ENCODE measurements around the gene GDF2.

GDF2 gene

GRCh38 chr10:47364366-47364765 lies 42.1 kb downstream of the GDF2 start:
- H3K79me2 ChIP-seq (ENCODE audit: control insufficient read depth, insufficient read depth, low read length, poor library complexity): peaks cover 1% of the 10 kb centered on the region
- H3K9me3 ChIP-seq (ENCODE audit: insufficient read depth, low read depth, low read length): no peaks in the 10 kb centered on the region
- H3K4me1 ChIP-seq (ENCODE audit: control insufficient read depth in 1 of 2, insufficient read depth in 2 of 2, low read length in 2 of 2): peaks cover 0 to 3% of the 10 kb centered on the region in 2 experiments
- no peak overlapping the region for H3K4ac ChIP-seq (ENCODE audit: low read depth, low read length)
- H2BK12ac ChIP-seq (ENCODE audit: low read length): no peak overlapping the region
- no peak overlapping the region for H3K27ac ChIP-seq (ENCODE audit: low read depth, low read length)
- H2AK5ac ChIP-seq (ENCODE audit: low read length): no peak overlapping the region
- no CpG with 5 or more reads among the region's 4 CpGs for WGBS (ENCODE audit: extremely low coverage, insufficient coverage, insufficient read length)
- H2BK5ac ChIP-seq (ENCODE audit: low read depth, low read length, poor library complexity): no peak overlapping the region
- no peak overlapping the region for H3K4me2 ChIP-seq (ENCODE audit: low read length)
- no peaks in the 10 kb centered on the region for H3K79me1 ChIP-seq (ENCODE audit: low read length)
- no peak overlapping the region for H3K9ac ChIP-seq (ENCODE audit: low read length)
- H3K18ac ChIP-seq (ENCODE audit: low read length): no peak overlapping the region
- no peak overlapping the region for H4K8ac ChIP-seq (ENCODE audit: low read depth, low read length)
- no peak for DNase-seq
- no peak overlapping the region for H3K14ac ChIP-seq (ENCODE audit: low read length)
- no peak overlapping the region for H4K12ac ChIP-seq (ENCODE audit: low read depth, low read length)
- no peaks in the 10 kb centered on the region for H3K36me3 ChIP-seq (ENCODE audit: control insufficient read depth in 1 of 2, insufficient read depth in 2 of 2, low read length in 2 of 2)
- no peaks in the 10 kb centered on the region for H3K27me3 ChIP-seq (ENCODE audit: insufficient read depth, low read length)
- no peak overlapping the region for H2AFZ ChIP-seq (ENCODE audit: insufficient read depth, low read length, poor library complexity)
- no peak overlapping the region for H4K91ac ChIP-seq (ENCODE audit: low read depth, low read length)
- H2BK120ac ChIP-seq (ENCODE audit: insufficient read depth, low read length, poor library complexity): no peak overlapping the region
- no peak overlapping the region for H3K23ac ChIP-seq (ENCODE audit: low read length)
- no peak overlapping the region for H3K4me3 ChIP-seq (ENCODE audit: low read depth, low read length)

- WGBS (ENCODE audit: extremely low coverage, insufficient coverage, insufficient read length): no CpG with 5 or more reads among the region's 6 CpGs
Observed at GRCh38 chr10:47364911-47365310, 42.7 kb downstream of the GDF2 start.

GRCh38 chr10:47365431-47366180 lies 43.4 kb downstream of the GDF2 start:
- no peak overlapping the region for H2BK12ac ChIP-seq (ENCODE audit: low read length)
- WGBS (ENCODE audit: extremely low coverage, insufficient coverage, insufficient read length): no CpG with 5 or more reads among the region's 9 CpGs
- H2AFZ ChIP-seq (ENCODE audit: insufficient read depth, low read length, poor library complexity): no peak overlapping the region
- no peak overlapping the region for H3K23ac ChIP-seq (ENCODE audit: low read length)
- no peak overlapping the region for H4K91ac ChIP-seq (ENCODE audit: low read depth, low read length)
- H3K4ac ChIP-seq (ENCODE audit: low read depth, low read length): no peak overlapping the region
- no peak overlapping the region for H4K8ac ChIP-seq (ENCODE audit: low read depth, low read length)
- no peak overlapping the region for H2BK120ac ChIP-seq (ENCODE audit: insufficient read depth, low read length, poor library complexity)
- no peak overlapping the region for H3K14ac ChIP-seq (ENCODE audit: low read length)
- H3K36me3 ChIP-seq (ENCODE audit: control insufficient read depth in 1 of 2, insufficient read depth in 2 of 2, low read length in 2 of 2): no peaks in the 10 kb centered on the region
- no peaks in the 10 kb centered on the region for H3K4me1 ChIP-seq (ENCODE audit: control insufficient read depth in 1 of 2, insufficient read depth in 2 of 2, low read length in 2 of 2)
- no peak for DNase-seq
- no peaks in the 10 kb centered on the region for H3K79me1 ChIP-seq (ENCODE audit: low read length)
- no peak overlapping the region for H3K18ac ChIP-seq (ENCODE audit: low read length)
- H3K4me3 ChIP-seq (ENCODE audit: low read depth, low read length): no peak overlapping the region
- H3K9ac ChIP-seq (ENCODE audit: low read length): no peak overlapping the region
- H2BK5ac ChIP-seq (ENCODE audit: low read depth, low read length, poor library complexity): no peak overlapping the region
- no peaks in the 10 kb centered on the region for H3K79me2 ChIP-seq (ENCODE audit: control insufficient read depth, insufficient read depth, low read length, poor library complexity)
- H4K12ac ChIP-seq (ENCODE audit: low read depth, low read length): no peak overlapping the region
- H3K9me3 ChIP-seq (ENCODE audit: insufficient read depth, low read depth, low read length): no peaks in the 10 kb centered on the region
- H3K4me2 ChIP-seq (ENCODE audit: low read length): no peak overlapping the region
- no peaks in the 10 kb centered on the region for H3K27me3 ChIP-seq (ENCODE audit: insufficient read depth, low read length)
- H3K27ac ChIP-seq (ENCODE audit: low read depth, low read length): no peak overlapping the region
- H2AK5ac ChIP-seq (ENCODE audit: low read length): no peak overlapping the region

More at GRCh38 chr10:47364911-47365310, 42.7 kb downstream of the GDF2 start:
- no peaks in the 10 kb centered on the region for H3K79me1 ChIP-seq (ENCODE audit: low read length)
- no peak overlapping the region for H3K4me2 ChIP-seq (ENCODE audit: low read length)
- H3K18ac ChIP-seq (ENCODE audit: low read length): no peak overlapping the region
- no peak overlapping the region for H3K23ac ChIP-seq (ENCODE audit: low read length)
- no peak overlapping the region for H4K91ac ChIP-seq (ENCODE audit: low read depth, low read length)
- no peak for DNase-seq
- H2BK120ac ChIP-seq (ENCODE audit: insufficient read depth, low read length, poor library complexity): no peak overlapping the region
- H3K27ac ChIP-seq (ENCODE audit: low read depth, low read length): no peak overlapping the region
- H3K9me3 ChIP-seq (ENCODE audit: insufficient read depth, low read depth, low read length): no peaks in the 10 kb centered on the region
- H3K14ac ChIP-seq (ENCODE audit: low read length): no peak overlapping the region
- no peak overlapping the region for H4K8ac ChIP-seq (ENCODE audit: low read depth, low read length)
- no peak overlapping the region for H2AFZ ChIP-seq (ENCODE audit: insufficient read depth, low read length, poor library complexity)
- no peak overlapping the region for H3K4me3 ChIP-seq (ENCODE audit: low read depth, low read length)
- peaks cover 0 to 3% of the 10 kb centered on the region in 2 experiments for H3K4me1 ChIP-seq (ENCODE audit: control insufficient read depth in 1 of 2, insufficient read depth in 2 of 2, low read length in 2 of 2)
- H4K12ac ChIP-seq (ENCODE audit: low read depth, low read length): no peak overlapping the region
- no peak overlapping the region for H2BK12ac ChIP-seq (ENCODE audit: low read length)
- no peaks in the 10 kb centered on the region for H3K36me3 ChIP-seq (ENCODE audit: control insufficient read depth in 1 of 2, insufficient read depth in 2 of 2, low read length in 2 of 2)
- no peak overlapping the region for H2BK5ac ChIP-seq (ENCODE audit: low read depth, low read length, poor library complexity)
- H3K79me2 ChIP-seq (ENCODE audit: control insufficient read depth, insufficient read depth, low read length, poor library complexity): peaks cover 1% of the 10 kb centered on the region
- H3K27me3 ChIP-seq (ENCODE audit: insufficient read depth, low read length): no peaks in the 10 kb centered on the region
- no peak overlapping the region for H3K4ac ChIP-seq (ENCODE audit: low read depth, low read length)
- H3K9ac ChIP-seq (ENCODE audit: low read length): no peak overlapping the region
- no peak overlapping the region for H2AK5ac ChIP-seq (ENCODE audit: low read length)

- Histone ChIP-seq H3K4me2 (ENCODE audit: low read length) (no peak overlapping the region), H4K12ac (ENCODE audit: low read depth, low read length) (no peak overlapping the region), H2BK5ac (ENCODE audit: low read depth, low read length, poor library complexity) (no peak overlapping the region), H3K27me3 (ENCODE audit: insufficient read depth, low read length) (no peaks in the 10 kb centered on the region), H2AFZ (ENCODE audit: insufficient read depth, low read length, poor library complexity) (no peak overlapping the region), H3K9ac (ENCODE audit: low read length) (no peak overlapping the region), H3K9me3 (ENCODE audit: insufficient read depth, low read depth, low read length) (no peaks in the 10 kb centered on the region), H3K79me1 (ENCODE audit: low read length) (no peaks in the 10 kb centered on the region), H2AK5ac (ENCODE audit: low read length) (no peak overlapping the region), H3K4me3 (ENCODE audit: low read depth, low read length) (no peak overlapping the region), H3K4me1 (ENCODE audit: control insufficient read depth in 1 of 2, insufficient read depth in 2 of 2, low read length in 2 of 2) (no peaks in the 10 kb centered on the region), H3K23ac (ENCODE audit: low read length) (no peak overlapping the region), H3K79me2 (ENCODE audit: control insufficient read depth, insufficient read depth, low read length, poor library complexity) (no peaks in the 10 kb centered on the region), H3K27ac (ENCODE audit: low read depth, low read length) (no peak overlapping the region), H4K91ac (ENCODE audit: low read depth, low read length) (no peak overlapping the region), H2BK12ac (ENCODE audit: low read length) (no peak overlapping the region), H3K4ac (ENCODE audit: low read depth, low read length) (no peak overlapping the region), H3K36me3 (ENCODE audit: control insufficient read depth in 1 of 2, insufficient read depth in 2 of 2, low read length in 2 of 2) (no peaks in the 10 kb centered on the region), H2BK120ac (ENCODE audit: insufficient read depth, low read length, poor library complexity) (no peak overlapping the region), H3K18ac (ENCODE audit: low read length) (no peak overlapping the region), H4K8ac (ENCODE audit: low read depth, low read length) (no peak overlapping the region), H3K14ac (ENCODE audit: low read length) (no peak overlapping the region)
- no CpG with 5 or more reads among the region's 5 CpGs for WGBS (ENCODE audit: extremely low coverage, insufficient coverage, insufficient read length)
- no peak for DNase-seq
Observed at GRCh38 chr10:47366181-47366631, 44.0 kb downstream of the GDF2 start.
